GM12878 (cell line): Measurements from ENCODE around the gene TRAF7.

ENCODE experiments used
- ATF3 ChIP-seq: IDR thresholded peaks from 2 replicates; pipeline ENCODE4 v1.6.1; 2011; ENCODE audit warnings: low read depth, mild to moderate bottlenecking, low read length, moderate library complexity, borderline replicate concordance; ENCODE audit errors: extremely low read depth
- CEBPB ChIP-seq, 2 experiments: fragments of 150-350 bp in 1 of 2; IDR thresholded peaks; 2 replicates each; pipeline ENCODE4 v1.6.1; 2012 to 2014; ENCODE audit warnings: low read depth in 2 of 2, low read length in 2 of 2, borderline replicate concordance in 1 of 2, inconsistent platforms in 1 of 2
- CTCF ChIP-seq, 3 experiments: IDR thresholded peaks in 2 of 3; conservative IDR thresholded peaks in 1 of 3; 2 replicates each; pipeline ENCODE4 v1.5.1; 2011; ENCODE audit warnings: low read depth in 3 of 3, low read length in 3 of 3, mild to moderate bottlenecking in 3 of 3, control low read depth in 2 of 3, moderate library complexity in 2 of 3, inconsistent platforms in 1 of 3, mixed read lengths in 1 of 3; ENCODE audit not compliant: control insufficient read depth in 2 of 3, insufficient read depth in 1 of 3; ENCODE audit errors: extremely low read depth in 1 of 3
- EGR1 ChIP-seq, 2 experiments: IDR thresholded peaks; 1 replicate in 1 of 2; 2 replicates in 1 of 2; pipeline ENCODE4 v1.6.1; 2011 to 2012; ENCODE audit warnings: low read depth in 2 of 2, low read length in 2 of 2, borderline replicate concordance in 1 of 2, mild to moderate bottlenecking in 1 of 2, moderate library complexity in 1 of 2
- HDAC6 ChIP-seq: fragments of 200-600 bp; sonication (generic); IDR thresholded peaks from one replicate; pipeline ENCODE4 v1.8.0; 2017; ENCODE audit warnings: antibody characterized with exemption; ENCODE audit not compliant: unreplicated experiment
- IRF3 ChIP-seq: fragments of 450-650 bp; IDR thresholded peaks from 2 replicates; pipeline ENCODE4 v1.6.1; 2014; ENCODE audit warnings: mild to moderate bottlenecking
- MXI1 ChIP-seq: fragments of 150-350 bp; IDR thresholded peaks from 2 replicates; pipeline ENCODE4 v1.6.1; 2011; ENCODE audit warnings: low read depth, mild to moderate bottlenecking, inconsistent platforms, low read length, improper control_type of control experiment
- POLR2A ChIP-seq: IDR thresholded peaks from 2 replicates; pipeline ENCODE4 v1.6.1; 2011; ENCODE audit warnings: low read depth, mild to moderate bottlenecking, low read length
- REST ChIP-seq: IDR thresholded peaks from 2 replicates; pipeline ENCODE4 v1.6.1; 2012; ENCODE audit warnings: mild to moderate bottlenecking, low read depth, low read length

- TF ChIP-seq MXI1 (no peak), CEBPB (IDR thresholded peaks at IDR 0.05; ENCODE audit: borderline replicate concordance in 1 of 2, low read depth in 2 of 2, low read length in 2 of 2) (no peak), REST (no peak), HDAC6 (no peak), POLR2A (no peak), CTCF (IDR thresholded peaks at IDR 0.05 in 2 of 3, conservative IDR thresholded peaks at IDR 0.05 in 1 of 3; ENCODE audit: control insufficient read depth in 2 of 3, extremely low read depth in 1 of 3, insufficient read depth in 1 of 3, low read depth in 3 of 3, low read length in 3 of 3) (peak in 1 of 3 experiments; percentile 28; a peak in 2 of 6 replicates), ATF3 (no peak), IRF3 (no peak), EGR1 (IDR thresholded peaks at IDR 0.05; ENCODE audit: borderline replicate concordance in 1 of 2, low read depth in 2 of 2, low read length in 2 of 2) (no peak)
Observed at GRCh38 chr16:2148714-2149629, 6.6 kb upstream of the TRAF7 start.
